ENCODE results near the gene FBXL20.
A peak's percentile ranks its signal among the peaks of the same experiment; 100 is the strongest.
"Not testable (repeated sequence)": the region's sequence is repeated elsewhere in the genome, so short reads cannot be mapped to it uniquely, and the experiment has no call there.

Gene FBXL20

GRCh38 chr17:39328815-39329214 lies 72.6 kb downstream of the FBXL20 start:
- DNase-seq (ENCODE audit: low read depth): no peak

GRCh38 chr17:39327109-39327508 lies 74.3 kb downstream of the FBXL20 start:
- no peak for DNase-seq (ENCODE audit: low read depth)

DNA sequence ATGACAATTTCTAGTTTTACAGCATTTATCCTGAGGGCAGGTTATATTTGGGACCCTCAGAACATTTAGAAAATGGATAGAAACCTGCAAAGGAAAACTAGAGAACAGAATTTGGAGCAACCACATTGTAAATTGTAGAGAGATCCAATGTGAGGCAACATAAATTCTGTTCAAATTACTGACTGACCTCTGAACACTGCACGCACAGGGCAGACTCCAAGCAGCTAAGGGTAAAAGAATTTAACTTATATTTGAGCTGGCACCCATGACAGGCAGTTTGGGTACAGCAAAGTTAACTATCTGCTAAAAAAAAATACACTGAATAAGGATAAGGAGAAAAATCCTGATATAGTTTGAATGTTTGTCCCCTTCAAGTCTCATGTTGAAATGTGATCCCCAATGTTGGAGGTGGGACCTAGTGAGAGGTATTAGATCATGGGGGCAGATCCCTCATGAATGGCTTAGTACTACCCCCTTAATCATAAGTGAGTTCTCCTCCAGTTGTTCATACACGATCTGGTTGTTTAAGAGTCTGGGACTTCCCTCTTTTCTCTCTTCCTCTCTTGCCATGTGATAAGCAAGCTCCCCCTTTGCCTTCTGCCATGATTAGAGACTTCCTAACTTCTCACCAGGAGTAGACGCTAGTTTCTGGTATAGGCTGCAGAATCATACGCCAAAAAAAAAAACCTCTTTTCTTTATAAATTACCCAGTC lies 75.7 kb downstream of the FBXL20 start:
- no peak for DNase-seq (ENCODE audit: low read depth)

DNA sequence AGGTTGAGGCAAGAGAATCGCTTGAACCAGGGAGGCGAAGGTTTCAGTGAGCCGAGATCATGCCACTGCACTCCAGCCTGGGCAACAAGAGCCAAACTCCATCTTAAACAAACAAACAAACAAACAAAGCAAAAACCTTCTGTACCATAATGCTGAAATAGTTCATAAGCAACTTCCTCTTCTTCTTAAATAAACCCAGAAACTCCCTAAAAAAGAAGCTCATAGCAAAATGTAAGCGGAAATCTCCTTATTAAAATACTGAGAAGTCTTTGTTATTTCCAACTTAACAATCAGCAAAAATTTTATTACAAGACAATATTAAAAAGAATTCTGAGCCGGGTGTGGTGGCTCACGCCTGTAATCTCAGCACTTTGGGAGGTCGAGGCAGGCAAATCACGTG lies 82.8 kb downstream of the FBXL20 start:
- DNase-seq (ENCODE audit: low read depth): no peak

DNA sequence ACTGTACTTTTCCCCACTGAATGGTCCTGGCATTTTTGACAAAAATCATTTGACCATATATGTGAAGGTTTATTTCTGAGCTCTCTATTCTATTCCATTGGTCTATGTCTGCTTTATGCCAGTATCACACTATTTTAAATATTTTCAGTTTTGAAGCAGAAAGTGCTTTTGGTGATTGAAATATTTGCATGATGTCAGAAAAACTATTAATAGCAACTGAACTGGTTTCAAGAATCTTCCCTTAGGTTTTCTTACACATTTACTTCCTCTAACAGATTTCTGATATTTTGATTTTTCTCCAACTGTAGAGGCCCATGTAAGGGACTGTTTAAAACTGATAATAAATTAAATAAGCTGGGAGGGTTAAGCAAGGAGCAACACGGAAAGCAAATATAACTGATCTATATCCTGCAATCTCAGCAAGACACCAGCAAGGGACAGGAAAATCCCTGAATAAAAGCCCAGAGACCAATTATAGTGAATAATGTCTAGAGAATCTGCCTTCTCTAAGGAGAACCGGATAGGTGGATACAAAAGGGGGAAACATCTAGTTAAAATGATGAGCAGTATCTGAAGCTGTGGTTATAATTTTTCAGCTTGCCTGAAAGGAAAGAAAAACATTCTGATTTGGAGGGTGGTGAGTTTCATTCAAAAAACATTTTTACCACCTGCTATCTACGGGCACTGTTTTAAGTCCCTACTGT lies 94.8 kb downstream of the FBXL20 start:
- no peak for DNase-seq (ENCODE audit: low read depth)

- no peak for DNase-seq (ENCODE audit: low read depth)
Observed at GRCh38 chr17:39305978-39306377, 95.4 kb downstream of the FBXL20 start.

DNA sequence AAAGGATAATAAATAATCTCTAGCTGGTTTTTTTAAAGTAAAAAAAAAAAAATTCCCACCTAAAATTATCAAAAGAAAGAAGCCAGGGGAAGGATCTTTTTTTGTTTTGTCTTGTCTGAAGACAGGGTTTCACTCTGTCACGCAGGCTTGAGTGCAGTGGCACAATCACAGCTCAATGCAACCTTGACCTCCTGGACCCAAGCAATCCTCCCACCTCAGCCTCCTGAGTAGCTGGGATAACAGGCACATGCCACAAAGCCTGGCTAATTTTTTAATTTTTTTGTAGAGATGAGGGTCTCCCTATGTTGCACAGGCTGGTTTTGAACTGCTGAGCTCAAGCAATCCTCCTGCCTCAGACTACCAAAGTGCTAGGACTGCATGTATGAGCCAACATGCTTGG lies 97.2 kb downstream of the FBXL20 start:
- no peak for DNase-seq (ENCODE audit: low read depth)

DNA sequence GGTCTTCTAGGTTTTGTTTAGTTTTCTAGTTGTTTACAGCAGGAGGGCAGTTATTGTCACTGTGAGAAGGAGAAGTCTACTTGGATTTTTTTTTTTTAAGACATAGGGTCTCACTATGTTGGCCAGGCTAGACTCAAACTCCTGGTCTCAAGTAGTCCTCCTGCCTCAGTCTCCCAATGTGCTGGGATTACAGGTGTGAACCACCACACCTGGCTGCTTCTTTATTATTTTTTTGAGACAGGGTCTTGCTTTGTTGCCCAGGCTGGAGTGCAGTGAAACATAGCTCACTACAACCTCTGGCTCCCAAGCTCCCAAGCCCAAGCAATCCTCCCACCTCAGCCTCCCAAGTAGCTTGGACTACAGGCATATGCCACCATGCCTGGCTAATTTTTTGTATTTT lies 107.4 kb downstream of the FBXL20 start:
- DNase-seq (ENCODE audit: low read depth): no peak

DNA sequence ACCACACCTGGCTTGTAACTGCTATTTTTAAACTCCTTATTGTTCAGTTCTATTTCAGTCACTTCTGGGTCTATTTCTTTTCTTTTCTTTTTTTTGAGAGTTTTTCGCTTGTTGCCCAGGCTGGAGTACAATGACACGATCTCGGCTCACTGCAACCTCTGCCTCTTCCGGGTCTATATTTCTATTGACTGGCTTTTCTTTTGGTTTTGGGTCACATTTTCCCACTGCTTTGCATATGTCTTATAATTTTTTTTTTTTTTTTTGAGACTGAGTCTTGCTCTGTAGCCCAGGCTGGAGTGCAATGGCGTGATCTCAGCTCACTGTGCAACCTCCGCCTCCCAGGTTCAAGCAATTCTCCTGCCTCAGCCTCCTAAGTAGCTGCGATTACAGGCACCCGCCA lies 108.9 kb downstream of the FBXL20 start:
- not testable (repeated sequence) for DNase-seq (ENCODE audit: low read depth)

- not testable (repeated sequence) for DNase-seq (ENCODE audit: low read depth)
Observed at GRCh38 chr17:39286513-39286912, 114.9 kb downstream of the FBXL20 start.

GRCh38 chr17:39284685-39285084 lies 116.7 kb downstream of the FBXL20 start:
- no peak for DNase-seq (ENCODE audit: low read depth)

DNA sequence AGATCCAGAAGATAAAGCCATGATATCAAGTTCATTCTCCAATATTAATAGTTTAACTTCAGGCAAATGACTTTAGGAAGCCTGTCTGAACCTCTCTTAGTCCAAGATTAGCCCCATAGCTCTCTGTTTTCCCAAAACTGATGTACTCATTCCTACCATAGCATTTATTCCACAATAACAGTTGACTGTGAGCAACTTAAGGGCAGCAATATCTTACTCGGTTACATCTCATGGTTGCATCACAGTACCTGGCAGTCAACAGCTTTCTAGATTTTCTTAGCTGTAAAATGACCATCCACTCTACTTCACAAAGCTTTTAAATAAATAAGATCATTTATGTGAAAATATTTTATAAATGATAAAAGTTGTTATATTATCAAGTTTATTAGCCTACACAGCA lies 117.5 kb downstream of the FBXL20 start:
- peak; percentile 17 for DNase-seq (ENCODE audit: low read depth)

DNA sequence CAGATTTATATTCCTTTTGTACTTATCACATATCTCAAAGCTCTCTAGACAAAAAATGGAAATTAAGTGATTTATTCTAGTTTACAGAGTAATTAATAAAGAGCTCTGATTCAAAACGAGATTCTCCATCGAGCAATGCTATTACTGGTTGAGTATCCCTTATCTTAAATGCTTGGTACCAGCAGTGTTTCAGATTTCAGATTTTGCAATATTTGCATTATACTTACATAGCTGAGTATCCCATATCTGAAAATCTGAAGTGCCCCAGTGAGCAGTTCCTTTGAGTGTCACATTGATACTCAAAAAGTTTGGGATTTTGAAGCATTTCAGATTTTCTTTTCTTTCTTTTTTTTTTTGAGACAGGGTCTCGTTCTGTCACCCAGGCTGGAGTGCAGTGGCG lies 118.3 kb downstream of the FBXL20 start:
- no peak for DNase-seq (ENCODE audit: low read depth)

DNA sequence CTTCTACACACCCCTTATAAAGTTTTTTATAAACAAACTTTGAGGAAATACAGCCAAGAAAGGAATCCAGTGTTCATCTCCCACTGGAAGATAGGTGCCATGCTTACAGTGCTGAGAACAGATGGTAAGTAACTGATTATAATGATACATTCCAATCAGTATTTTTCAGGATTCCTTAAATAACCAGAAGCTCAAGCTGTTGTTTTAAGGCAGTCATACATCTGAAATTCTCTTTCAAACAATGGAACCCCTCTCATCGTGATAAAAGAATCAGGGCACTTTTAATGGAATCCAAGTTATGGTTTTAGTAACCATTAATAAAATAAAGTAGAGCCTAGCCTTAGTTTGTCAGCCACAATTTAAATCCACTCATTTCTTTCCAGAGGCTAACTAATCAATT lies 119.6 kb downstream of the FBXL20 start:
- DNase-seq (ENCODE audit: low read depth): no peak

GRCh38 chr17:39278246-39278645 lies 123.2 kb downstream of the FBXL20 start:
- DNase-seq (ENCODE audit: low read depth): peak; percentile 55

DNA sequence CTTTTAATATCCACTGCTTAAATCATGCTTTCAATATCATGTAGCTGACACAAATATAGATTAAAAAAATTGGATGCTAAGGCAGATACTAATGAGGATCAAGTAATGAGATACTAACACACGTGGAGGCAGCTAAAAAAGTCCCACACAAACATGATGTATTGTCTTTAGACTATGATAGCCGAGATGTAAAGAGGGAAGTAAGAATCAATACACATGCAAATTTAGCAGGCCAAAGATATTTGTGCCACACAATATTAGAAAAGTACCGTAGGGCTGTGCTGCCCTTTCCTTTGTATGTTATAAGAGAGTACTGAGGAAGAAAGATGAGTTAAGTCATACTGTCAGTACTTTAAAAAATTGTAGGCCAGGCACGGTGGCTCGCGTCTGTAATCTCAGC lies 124.3 kb downstream of the FBXL20 start:
- DNase-seq (ENCODE audit: low read depth): no peak

- DNase-seq (ENCODE audit: low read depth): no peak
Observed at GRCh38 chr17:39276113-39276512, 125.3 kb downstream of the FBXL20 start.

DNA sequence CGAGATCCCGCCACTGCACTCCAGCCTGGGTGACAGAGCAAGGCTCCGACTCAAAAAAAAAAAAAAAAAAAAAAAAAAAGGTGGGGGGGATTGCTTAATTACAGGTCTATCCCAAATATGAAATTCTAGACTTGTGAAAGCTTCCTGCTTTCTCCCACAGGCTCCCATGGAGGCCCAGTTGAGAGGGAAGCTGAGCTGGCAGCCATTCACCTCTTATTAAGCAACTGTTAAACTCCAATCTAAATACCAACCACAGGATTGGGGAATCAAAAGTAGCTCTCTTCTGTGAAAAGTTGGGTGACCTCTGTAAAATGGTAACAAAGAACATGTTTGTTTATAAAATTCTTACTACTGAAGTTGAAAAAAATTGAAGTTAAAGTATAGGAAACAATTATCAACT lies 129.9 kb downstream of the FBXL20 start:
- peak; percentile 59 for DNase-seq (ENCODE audit: low read depth)

GRCh38 chr17:39270923-39271322 lies 130.5 kb downstream of the FBXL20 start:
- peak; percentile 71 for DNase-seq (ENCODE audit: low read depth)

DNA sequence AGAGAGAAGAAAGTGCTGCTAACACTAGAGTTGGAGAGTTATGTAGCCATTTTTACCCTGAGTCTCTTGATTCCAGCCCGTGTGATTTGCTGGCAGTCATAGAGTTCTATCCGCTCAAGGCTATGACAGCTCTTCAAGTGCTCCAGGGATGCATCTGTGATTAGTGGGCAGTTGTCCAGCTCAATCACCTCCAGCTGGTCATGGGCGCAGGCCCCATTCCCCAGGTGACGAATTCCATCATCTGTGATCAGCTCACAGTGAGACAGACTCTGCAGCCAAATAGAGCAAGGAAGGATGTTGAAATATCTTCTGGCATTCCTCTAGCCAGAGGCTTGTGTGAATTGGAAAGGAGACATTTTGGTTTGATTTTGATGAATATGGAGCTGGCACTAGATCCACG lies 137.3 kb downstream of the FBXL20 start:
- DNase-seq (ENCODE audit: low read depth): no peak

- no peak for DNase-seq (ENCODE audit: low read depth)
Observed at GRCh38 chr17:39261286-39261685, 140.1 kb downstream of the FBXL20 start.

DNA sequence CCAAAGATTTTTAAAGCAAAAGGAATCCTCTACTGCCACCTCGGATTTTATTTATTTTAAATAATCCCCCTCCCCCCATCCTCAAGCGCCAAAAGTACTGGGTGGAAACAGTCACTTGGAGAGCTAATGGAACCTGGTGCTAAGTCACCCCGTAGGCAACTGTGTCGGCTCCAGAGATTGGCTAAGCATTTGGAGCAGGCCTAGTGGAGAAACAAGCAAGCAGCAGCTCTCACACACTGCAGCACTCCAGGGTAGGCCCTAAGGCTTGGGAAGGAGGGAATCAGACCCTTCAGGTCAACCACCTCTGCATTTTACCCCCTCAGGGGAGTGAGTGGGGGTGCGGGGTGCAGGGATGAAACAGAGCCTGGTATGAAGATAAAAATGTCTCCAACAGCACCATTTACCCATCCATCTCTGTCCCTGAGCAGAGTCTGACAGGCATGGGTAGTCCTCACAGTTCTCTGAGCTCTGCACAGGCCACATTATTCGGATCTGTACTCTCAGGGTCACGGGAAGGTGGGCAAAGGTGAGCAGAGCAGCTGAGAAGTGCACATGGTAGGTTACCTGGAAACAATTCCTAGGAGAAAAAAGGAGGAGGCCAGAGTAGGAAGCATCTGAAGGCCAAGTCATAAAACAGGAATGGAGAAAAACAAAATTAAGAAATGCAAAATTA lies 148.5 kb downstream of the FBXL20 start:
- DNase-seq (ENCODE audit: low read depth): no peak

GRCh38 chr17:39251997-39252396 lies 149.4 kb downstream of the FBXL20 start:
- no peak for DNase-seq (ENCODE audit: low read depth)
